ENCODE data around the gene OR8J3.

OR8J3 gene

GRCh38 chr11:56122073-56122472 is 17.9 kb downstream of the OR8J3 start, which contains the start of gene OR8H3:
Gene OR8H3 (plus strand): TSS chr11:56122373. CDS start chr11:56122373, 0 bp downstream.
- Histone ChIP-seq H3K4me1 (ENCODE audit: control insufficient read depth, insufficient read depth, low read length, poor library complexity, severe bottlenecking) (no peaks in the 10 kb centered on the region), H3K27ac (ENCODE audit: insufficient read depth, low read length, poor library complexity, severe bottlenecking) (no peak within 1 kb of the TSS), H3K36me3 (ENCODE audit: control insufficient read depth, insufficient read depth, low read length) (no peaks in the 10 kb centered on the region), H3K27me3 (replicated peaks; ENCODE audit: control insufficient read depth, insufficient read depth, low read length, poor library complexity, severe bottlenecking) (no peaks in the 10 kb centered on the region), H3K9me3 (ENCODE audit: control insufficient read depth, low read length) (no peaks in the 10 kb centered on the region), H3K4me3 (ENCODE audit: insufficient read depth, low read depth, low read length, poor library complexity, severe bottlenecking) (no peak within 1 kb of the TSS)
- DNase-seq = no peak

DNA sequence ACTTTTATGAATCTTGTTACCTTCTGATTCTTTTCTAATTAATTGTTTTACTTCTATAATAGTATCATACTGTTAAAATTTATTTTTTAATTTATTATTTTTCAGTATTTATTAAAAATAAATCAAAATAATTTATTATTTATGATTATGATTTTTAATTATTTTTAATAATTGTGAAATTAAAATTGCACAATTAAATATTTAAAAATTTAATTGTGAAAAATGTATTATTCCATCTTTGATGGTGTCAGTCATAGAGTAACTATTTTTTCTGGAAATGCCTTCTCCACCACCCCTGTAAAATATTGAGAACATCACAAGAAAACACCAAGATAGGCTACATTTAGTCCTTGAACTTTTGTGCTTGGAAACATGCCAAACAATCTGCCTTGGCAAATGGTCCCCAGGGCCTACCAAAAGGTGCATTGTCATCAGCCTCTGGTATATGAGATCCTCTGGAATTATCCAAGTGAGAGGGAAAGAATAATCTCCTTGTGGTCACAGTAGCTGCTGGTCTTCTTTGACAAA is 36.7 kb downstream of the OR8J3 start, which contains the start of gene OR8H2:
Gene OR8H2 (plus strand): TSS at position 478 of the 528 bp plus-strand sequence. CDS start 1,356 bp downstream, outside the sequence.
- no peaks in the 10 kb centered on the region for H3K9me3 ChIP-seq (ENCODE audit: control insufficient read depth, low read length)
- H3K4me3 ChIP-seq (ENCODE audit: insufficient read depth, low read depth, low read length, poor library complexity, severe bottlenecking) = no peak within 1 kb of the TSS
- H3K4me1 ChIP-seq (ENCODE audit: control insufficient read depth, insufficient read depth, low read length, poor library complexity, severe bottlenecking) = no peaks in the 10 kb centered on the region
- H3K36me3 ChIP-seq (ENCODE audit: control insufficient read depth, insufficient read depth, low read length) = no peaks in the 10 kb centered on the region
- H3K27me3 ChIP-seq (replicated peaks; ENCODE audit: control insufficient read depth, insufficient read depth, low read length, poor library complexity, severe bottlenecking) = no peaks in the 10 kb centered on the region
- no peak for DNase-seq
- no peak within 1 kb of the TSS for H3K27ac ChIP-seq (ENCODE audit: insufficient read depth, low read length, poor library complexity, severe bottlenecking)

GRCh38 chr11:56093008-56093407 is 47.0 kb downstream of the OR8J3 start, which contains the start of gene OR8I2:
Gene OR8I2 (plus strand): TSS chr11:56093308. CDS start chr11:56093308, 0 bp downstream.
- Histone ChIP-seq H3K4me1 (ENCODE audit: control insufficient read depth, insufficient read depth, low read length, poor library complexity, severe bottlenecking) (no peaks in the 10 kb centered on the region), H3K27ac (ENCODE audit: insufficient read depth, low read length, poor library complexity, severe bottlenecking) (no peak within 1 kb of the TSS), H3K27me3 (replicated peaks; ENCODE audit: control insufficient read depth, insufficient read depth, low read length, poor library complexity, severe bottlenecking) (no peaks in the 10 kb centered on the region), H3K9me3 (ENCODE audit: control insufficient read depth, low read length) (no peaks in the 10 kb centered on the region), H3K36me3 (ENCODE audit: control insufficient read depth, insufficient read depth, low read length) (no peaks in the 10 kb centered on the region), H3K4me3 (ENCODE audit: insufficient read depth, low read depth, low read length, poor library complexity, severe bottlenecking) (no peak within 1 kb of the TSS)
- no peak for DNase-seq

DNA sequence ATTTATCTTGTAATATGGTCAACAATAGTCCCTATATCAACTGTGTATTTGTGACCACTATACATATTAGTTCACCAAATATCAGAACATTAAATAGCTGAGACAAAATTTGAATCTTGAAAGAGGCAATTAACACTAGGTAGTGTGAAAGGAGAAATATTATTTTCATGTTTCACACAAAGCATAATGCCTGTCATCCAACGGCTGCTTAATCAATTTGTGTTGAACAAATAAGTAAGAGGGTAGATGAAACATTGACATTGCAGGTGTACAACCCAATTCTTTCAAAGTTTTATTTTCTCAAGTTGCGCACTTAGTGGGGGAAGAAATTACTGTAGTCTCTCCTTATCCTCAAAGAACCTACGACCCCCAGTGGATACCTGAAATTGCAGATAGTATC is 50.3 kb downstream of the OR8J3 start:
- H3K9me3 ChIP-seq (ENCODE audit: control insufficient read depth, low read length) = no peaks in the 10 kb centered on the region
- no peaks in the 10 kb centered on the region for H3K27me3 ChIP-seq (replicated peaks; ENCODE audit: control insufficient read depth, insufficient read depth, low read length, poor library complexity, severe bottlenecking)
- H3K36me3 ChIP-seq (ENCODE audit: control insufficient read depth, insufficient read depth, low read length) = no peaks in the 10 kb centered on the region
- H3K27ac ChIP-seq (ENCODE audit: insufficient read depth, low read length, poor library complexity, severe bottlenecking) = no peak overlapping the region
- no peak for DNase-seq
- no peak overlapping the region for H3K4me3 ChIP-seq (ENCODE audit: insufficient read depth, low read depth, low read length, poor library complexity, severe bottlenecking)
- H3K4me1 ChIP-seq (ENCODE audit: control insufficient read depth, insufficient read depth, low read length, poor library complexity, severe bottlenecking) = no peaks in the 10 kb centered on the region
